H9 (cell line): ENCODE results near the gene PITX1. TPM values are rescaled to one million over a fixed set of nuclear protein-coding genes. Genes with fewer than 3 reads are reported as not detected.

Experiments used
- DNase-seq: peaks from one replicate; pipeline ENCODE4 v3.0.0-alpha.2; 2017
- H2AFZ ChIP-seq: one replicate; pipeline ENCODE4 v1.6.1; 2013; ENCODE audit warnings: mild to moderate bottlenecking, low read length, control low read depth, moderate library complexity
- H2AK5ac ChIP-seq: 2 replicates; pipeline ENCODE4 v1.6.1; 2013; ENCODE audit warnings: low read length, control low read depth, mixed read lengths; ENCODE audit not compliant: insufficient read length
- H2BK120ac ChIP-seq: one replicate; pipeline ENCODE4 v1.6.1; 2013; ENCODE audit warnings: low read depth, mild to moderate bottlenecking, low read length, control low read depth, inconsistent platforms; ENCODE audit not compliant: poor library complexity, severe bottlenecking
- H2BK12ac ChIP-seq: 2 replicates; pipeline ENCODE4 v1.6.1; 2013; ENCODE audit warnings: low read length, control low read depth, mixed read lengths, low read depth; ENCODE audit not compliant: insufficient read length
- H2BK15ac ChIP-seq: 2 replicates; pipeline ENCODE4 v1.6.1; 2013; ENCODE audit warnings: low read depth, low read length, control low read depth
- H2BK20ac ChIP-seq: one replicate; pipeline ENCODE4 v1.6.1; 2013; ENCODE audit warnings: low read depth, mild to moderate bottlenecking, low read length, control low read depth, inconsistent platforms; ENCODE audit not compliant: poor library complexity, severe bottlenecking
- H2BK5ac ChIP-seq: 2 replicates; pipeline ENCODE4 v1.6.1; 2013; ENCODE audit warnings: low read length, control low read depth, mixed read lengths; ENCODE audit not compliant: insufficient read length
- H3K14ac ChIP-seq: 2 replicates; pipeline ENCODE4 v1.6.1; 2013; ENCODE audit warnings: low read length, control low read depth; ENCODE audit not compliant: insufficient read depth
- H3K18ac ChIP-seq: 2 replicates; pipeline ENCODE4 v1.6.1; 2013; ENCODE audit warnings: low read depth, mild to moderate bottlenecking, mixed read lengths, low read length, control low read depth; ENCODE audit not compliant: insufficient read length
- H3K23ac ChIP-seq: 2 replicates; pipeline ENCODE4 v1.6.1; 2013; ENCODE audit warnings: low read length, control low read depth, mixed read lengths, low read depth; ENCODE audit not compliant: insufficient read length
- H3K23me2 ChIP-seq: 2 replicates; pipeline ENCODE4 v1.6.1; 2013; ENCODE audit warnings: low read depth, mild to moderate bottlenecking, mixed read lengths, low read length, control low read depth; ENCODE audit not compliant: insufficient read length, poor library complexity, severe bottlenecking
- H3K27ac ChIP-seq: 2 replicates; pipeline ENCODE4 v1.5.1; 2013; ENCODE audit warnings: low read length, control low read depth, mixed read lengths, low read depth; ENCODE audit not compliant: insufficient read length
- H3K27me3 ChIP-seq: 2 replicates; pipeline ENCODE4 v1.6.1; 2013; ENCODE audit warnings: low read length, control low read depth, inconsistent platforms; ENCODE audit not compliant: insufficient read depth
- H3K4ac ChIP-seq: 2 replicates; pipeline ENCODE4 v1.6.1; 2013; ENCODE audit warnings: low read depth, mild to moderate bottlenecking, control low read depth, inconsistent platforms, low read length, moderate library complexity
- H3K4me1 ChIP-seq: 2 replicates; pipeline ENCODE4 v1.6.1; 2013; ENCODE audit warnings: low read length, control low read depth, inconsistent platforms; ENCODE audit not compliant: insufficient read depth
- H3K4me2 ChIP-seq: 2 replicates; pipeline ENCODE4 v1.6.1; 2013; ENCODE audit warnings: low read length, control low read depth, mixed read lengths; ENCODE audit not compliant: insufficient read length, insufficient read depth
- H3K56ac ChIP-seq: 2 replicates; pipeline ENCODE4 v1.6.1; 2013; ENCODE audit warnings: low read depth, mild to moderate bottlenecking, mixed read lengths, low read length, control low read depth; ENCODE audit not compliant: insufficient read length
- H3K79me1 ChIP-seq: 2 replicates; pipeline ENCODE4 v1.6.1; 2013; ENCODE audit warnings: low read depth, mild to moderate bottlenecking, moderate library complexity, low read length, control low read depth, inconsistent platforms; ENCODE audit not compliant: insufficient read depth, poor library complexity, severe bottlenecking
- H3K79me2 ChIP-seq: 2 replicates; pipeline ENCODE4 v1.6.1; 2013; ENCODE audit warnings: low read length, control low read depth, inconsistent platforms; ENCODE audit not compliant: insufficient read depth
- H3K9ac ChIP-seq: 2 replicates; pipeline ENCODE4 v1.6.1; 2013; ENCODE audit warnings: low read length, control low read depth, mixed read lengths; ENCODE audit not compliant: insufficient read length; ENCODE audit errors: extremely low read depth
- H3K9me3 ChIP-seq: one replicate; pipeline ENCODE4 v1.6.1; 2013; ENCODE audit warnings: low read depth, low read length, inconsistent platforms; ENCODE audit not compliant: control insufficient read depth
- H3T11ph ChIP-seq: one replicate; pipeline ENCODE4 v1.6.1; 2013; ENCODE audit warnings: mild to moderate bottlenecking, low read length, control low read depth, inconsistent platforms
- H4K20me1 ChIP-seq: one replicate; pipeline ENCODE4 v1.6.1; 2013; ENCODE audit not compliant: control insufficient read depth, insufficient read length, insufficient read depth
- H4K5ac ChIP-seq: 2 replicates; pipeline ENCODE4 v1.6.1; 2013; ENCODE audit warnings: low read depth, mild to moderate bottlenecking, mixed read lengths, low read length, control low read depth; ENCODE audit not compliant: insufficient read length
- H4K8ac ChIP-seq: replicated peaks from 2 replicates; pipeline ENCODE4 v1.6.1; 2013; ENCODE audit warnings: low read length, control low read depth, mixed read lengths, low read depth; ENCODE audit not compliant: insufficient read length
- H4K91ac ChIP-seq: 2 replicates; pipeline ENCODE4 v1.6.1; 2013; ENCODE audit warnings: low read depth, mild to moderate bottlenecking, moderate library complexity, mixed read lengths, low read length, control low read depth; ENCODE audit not compliant: insufficient read length
- H3K27ac Mint-ChIP-seq, 3 experiments: 2 replicates in 2 of 3; 3 replicates in 1 of 3; pipeline ENCODE4 v1.8.0; 2020 to 2021; ENCODE audit warnings: mixed read lengths in 3 of 3, mild to moderate bottlenecking in 1 of 3, moderate library complexity in 1 of 3
- H3K27me3 Mint-ChIP-seq: 2 replicates; pipeline ENCODE4 v1.8.0; 2021; ENCODE audit warnings: low read depth, mild to moderate bottlenecking, moderate library complexity, mixed read lengths
- H3K36me3 Mint-ChIP-seq, 3 experiments: 2 replicates in 2 of 3; 3 replicates in 1 of 3; pipeline ENCODE4 v1.8.0; 2020 to 2021; ENCODE audit warnings: low read depth in 3 of 3, mixed read lengths in 3 of 3; ENCODE audit not compliant: insufficient read depth in 1 of 3
- H3K4me1 Mint-ChIP-seq, 2 experiments: 2 replicates each; pipeline ENCODE4 v1.8.0; 2020; ENCODE audit warnings: mixed read lengths in 2 of 2
- H3K4me3 Mint-ChIP-seq, 2 experiments: 2 replicates in 1 of 2; 3 replicates in 1 of 2; pipeline ENCODE4 v1.8.0; 2020 to 2021; ENCODE audit warnings: mild to moderate bottlenecking in 2 of 2, mixed read lengths in 2 of 2, moderate library complexity in 1 of 2
- H3K9me3 Mint-ChIP-seq, 2 experiments: 2 replicates in 1 of 2; 3 replicates in 1 of 2; pipeline ENCODE4 v1.8.0; 2020; ENCODE audit warnings: mild to moderate bottlenecking in 2 of 2, mixed read lengths in 2 of 2, moderate library complexity in 1 of 2
- WGBS: extraction: QIAGEN DNeasy Blood & Tissue Kit; methylation state at CpG from one replicate; pipeline ENCODE4 v1.1.7; 2013; ENCODE audit warnings: missing lambda C conversion rate, low lambda C conversion rate, mixed read lengths; ENCODE audit not compliant: insufficient read length; ENCODE audit errors: extremely low coverage; 5-methylcytosine and 5-hydroxymethylcytosine counted together
- total RNA-seq: library from RNA; stranded (reverse); gene quantifications from 2 replicates; pipeline ENCODE4 v1.2.1, GENCODE V29; 2021
- TF ChIP-seq, protein P1 (sequence below): fragments of 200-600 bp; sonication (generic); conservative IDR thresholded peaks from 3 replicates; pipeline ENCODE4 v1.8.0; 2021; ENCODE audit warnings: antibody characterized with exemption, mild to moderate bottlenecking

Gene PITX1
- total RNA-seq, 1 experiment from 2014 or later = not detected

- Histone ChIP-seq H3K56ac (no peak overlapping the region), H2BK120ac (no peak overlapping the region)
Measured at GRCh38 chr5:135054546-135054945, 20.5 kb upstream of the PITX1 start.

More at GRCh38 chr5:135054546-135054945, 20.5 kb upstream of the PITX1 start:
- no peak overlapping the region for H3K4me3 Mint-ChIP-seq
- Histone ChIP-seq H4K8ac (no peak overlapping the region), H2BK12ac (no peak overlapping the region), H2BK5ac (no peak overlapping the region), H3K79me2 (no peaks in the 10 kb centered on the region), H3T11ph (no peak overlapping the region), H2BK20ac (no peak overlapping the region), H3K27me3 (peaks cover 21% of the 10 kb centered on the region; the same call in 1 of the 2 replicates), H4K5ac (no peak overlapping the region), H3K27ac (no peak overlapping the region), H2AFZ (no peak overlapping the region), H3K18ac (no peak overlapping the region), H3K14ac (no peak overlapping the region), H3K23me2 (peaks cover 7% of the 10 kb centered on the region), H4K91ac (no peak overlapping the region), H2AK5ac (no peak overlapping the region), H3K79me1 (no peaks in the 10 kb centered on the region), H3K4ac (no peak overlapping the region), H3K9me3 (no peaks in the 10 kb centered on the region), H3K9ac (no peak overlapping the region), H3K4me1 (no peaks in the 10 kb centered on the region), H4K20me1 (no peaks in the 10 kb centered on the region), H3K23ac (no peak overlapping the region), H2BK15ac (no peak overlapping the region), H3K4me2 (no peak overlapping the region)
- TF ChIP-seq, protein P1, sequence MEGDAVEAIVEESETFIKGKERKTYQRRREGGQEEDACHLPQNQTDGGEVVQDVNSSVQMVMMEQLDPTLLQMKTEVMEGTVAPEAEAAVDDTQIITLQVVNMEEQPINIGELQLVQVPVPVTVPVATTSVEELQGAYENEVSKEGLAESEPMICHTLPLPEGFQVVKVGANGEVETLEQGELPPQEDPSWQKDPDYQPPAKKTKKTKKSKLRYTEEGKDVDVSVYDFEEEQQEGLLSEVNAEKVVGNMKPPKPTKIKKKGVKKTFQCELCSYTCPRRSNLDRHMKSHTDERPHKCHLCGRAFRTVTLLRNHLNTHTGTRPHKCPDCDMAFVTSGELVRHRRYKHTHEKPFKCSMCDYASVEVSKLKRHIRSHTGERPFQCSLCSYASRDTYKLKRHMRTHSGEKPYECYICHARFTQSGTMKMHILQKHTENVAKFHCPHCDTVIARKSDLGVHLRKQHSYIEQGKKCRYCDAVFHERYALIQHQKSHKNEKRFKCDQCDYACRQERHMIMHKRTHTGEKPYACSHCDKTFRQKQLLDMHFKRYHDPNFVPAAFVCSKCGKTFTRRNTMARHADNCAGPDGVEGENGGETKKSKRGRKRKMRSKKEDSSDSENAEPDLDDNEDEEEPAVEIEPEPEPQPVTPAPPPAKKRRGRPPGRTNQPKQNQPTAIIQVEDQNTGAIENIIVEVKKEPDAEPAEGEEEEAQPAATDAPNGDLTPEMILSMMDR = no peak
- no peaks in the 10 kb centered on the region; a peak in 1 of 5 replicates for H3K9me3 Mint-ChIP-seq
- peaks cover 3 to 6% of the 10 kb centered on the region in 2 experiments; a peak in 2 of 4 replicates for H3K4me1 Mint-ChIP-seq
- no peak for DNase-seq
- H3K36me3 Mint-ChIP-seq = no peaks in the 10 kb centered on the region
- H3K27ac Mint-ChIP-seq = no peak overlapping the region
- WGBS = no CpG with 5 or more reads among the region's 2 CpGs
- peaks cover 100% of the 10 kb centered on the region for H3K27me3 Mint-ChIP-seq
